Measurements from ENCODE around the gene C4orf50.

Gene C4orf50

GRCh38 chr4:5900844-5901243 is 117.4 kb downstream of the C4orf50 start:
- Histone ChIP-seq H3K9me3 (ENCODE audit: insufficient read depth, low read depth, low read length) (no peaks in the 10 kb centered on the region; the same call in 1 of the 2 replicates), H3K4me1 (ENCODE audit: insufficient read depth, low read length) (peaks cover 20% of the 10 kb centered on the region), H3K9ac (ENCODE audit: low read depth, low read length) (no peak overlapping the region), H3K36me3 (ENCODE audit: insufficient read depth, low read depth, low read length) (no peaks in the 10 kb centered on the region), H3K27ac (ENCODE audit: low read length) (no peak overlapping the region), H3K27me3 (ENCODE audit: insufficient read depth, low read length) (peaks cover 94% of the 10 kb centered on the region), H3K4me3 (ENCODE audit: low read length) (no peak overlapping the region)

- H3K9me3 ChIP-seq (ENCODE audit: insufficient read depth, low read depth, low read length) = no peaks in the 10 kb centered on the region; the same call in 1 of the 2 replicates
- peaks cover 96% of the 10 kb centered on the region for H3K27me3 ChIP-seq (ENCODE audit: insufficient read depth, low read length)
- no peaks in the 10 kb centered on the region for H3K36me3 ChIP-seq (ENCODE audit: insufficient read depth, low read depth, low read length)
- no peak overlapping the region for H3K4me3 ChIP-seq (ENCODE audit: low read length)
- no peak overlapping the region for H3K27ac ChIP-seq (ENCODE audit: low read length)
- no peak overlapping the region for H3K9ac ChIP-seq (ENCODE audit: low read depth, low read length)
- peaks cover 13% of the 10 kb centered on the region for H3K4me1 ChIP-seq (ENCODE audit: insufficient read depth, low read length)
Observed at GRCh38 chr4:5899881-5900280, 118.3 kb downstream of the C4orf50 start.

GRCh38 chr4:5899396-5899795 is 118.8 kb downstream of the C4orf50 start:
- Histone ChIP-seq H3K27me3 (ENCODE audit: insufficient read depth, low read length) (peaks cover 96% of the 10 kb centered on the region), H3K27ac (ENCODE audit: low read length) (no peak overlapping the region), H3K36me3 (ENCODE audit: insufficient read depth, low read depth, low read length) (no peaks in the 10 kb centered on the region), H3K4me3 (ENCODE audit: low read length) (no peak overlapping the region), H3K9me3 (ENCODE audit: insufficient read depth, low read depth, low read length) (no peaks in the 10 kb centered on the region; the same call in 1 of the 2 replicates), H3K9ac (ENCODE audit: low read depth, low read length) (no peak overlapping the region), H3K4me1 (ENCODE audit: insufficient read depth, low read length) (peaks cover 9% of the 10 kb centered on the region; the same call in 1 of the 2 replicates)

DNA sequence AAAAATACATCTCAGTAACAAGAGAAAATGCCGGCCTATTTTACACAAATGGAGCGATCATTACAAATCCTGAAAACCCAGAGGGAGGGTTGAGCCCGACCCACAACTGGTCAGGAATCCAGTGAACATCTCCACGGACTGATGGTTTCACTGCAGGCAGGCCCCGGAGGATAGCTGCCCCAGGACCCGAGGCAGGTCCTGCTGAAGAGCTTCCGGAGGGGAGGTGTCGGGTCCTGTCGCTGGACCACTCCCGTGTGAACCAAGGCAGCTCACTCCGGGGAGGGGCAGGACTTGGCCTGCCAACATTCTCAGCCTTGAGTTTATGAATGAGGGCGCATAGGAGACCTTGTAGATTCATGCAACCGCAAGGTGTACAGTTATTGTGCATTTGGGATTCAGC is 120.6 kb downstream of the C4orf50 start:
- Histone ChIP-seq H3K27me3 (ENCODE audit: insufficient read depth, low read length) (peaks cover 95% of the 10 kb centered on the region), H3K4me1 (ENCODE audit: insufficient read depth, low read length) (peaks cover 8% of the 10 kb centered on the region; the same call in 1 of the 2 replicates), H3K27ac (ENCODE audit: low read length) (no peak overlapping the region)

DNA sequence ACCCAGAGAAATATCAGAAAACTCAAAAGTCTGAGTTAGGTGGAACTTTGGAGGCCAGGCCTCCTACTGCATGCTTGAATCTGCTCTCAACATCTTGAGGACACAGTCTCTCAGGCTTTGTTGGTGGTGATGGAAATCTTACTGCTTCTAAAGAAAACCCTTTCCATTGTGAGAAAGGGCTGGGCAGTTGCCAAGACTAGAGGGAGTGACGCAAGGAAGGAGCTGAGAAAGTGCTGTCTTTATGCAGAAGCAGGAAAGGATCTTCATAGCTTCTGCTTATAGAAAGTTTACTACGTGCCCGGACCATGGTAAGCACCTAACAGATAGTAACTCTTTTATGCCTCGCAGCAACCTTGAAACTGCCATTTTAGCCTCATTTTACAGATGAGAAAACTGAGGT is 122.9 kb downstream of the C4orf50 start:
- Histone ChIP-seq H3K9ac (ENCODE audit: low read depth, low read length) (no peak overlapping the region), H3K36me3 (ENCODE audit: insufficient read depth, low read depth, low read length) (no peaks in the 10 kb centered on the region), H3K4me1 (ENCODE audit: insufficient read depth, low read length) (peaks cover 7% of the 10 kb centered on the region; the same call in 1 of the 2 replicates), H3K27ac (ENCODE audit: low read length) (no peak overlapping the region), H3K4me3 (ENCODE audit: low read length) (no peak overlapping the region), H3K27me3 (ENCODE audit: insufficient read depth, low read length) (peaks cover 98% of the 10 kb centered on the region), H3K9me3 (ENCODE audit: insufficient read depth, low read depth, low read length) (no peaks in the 10 kb centered on the region; the same call in 1 of the 2 replicates)

More for the DNA sequence above, 120.6 kb downstream of the C4orf50 start:
- Histone ChIP-seq H3K36me3 (ENCODE audit: insufficient read depth, low read depth, low read length) (no peaks in the 10 kb centered on the region), H3K4me3 (ENCODE audit: low read length) (no peak overlapping the region), H3K9me3 (ENCODE audit: insufficient read depth, low read depth, low read length) (no peaks in the 10 kb centered on the region; the same call in 1 of the 2 replicates), H3K9ac (ENCODE audit: low read depth, low read length) (no peak overlapping the region)

DNA sequence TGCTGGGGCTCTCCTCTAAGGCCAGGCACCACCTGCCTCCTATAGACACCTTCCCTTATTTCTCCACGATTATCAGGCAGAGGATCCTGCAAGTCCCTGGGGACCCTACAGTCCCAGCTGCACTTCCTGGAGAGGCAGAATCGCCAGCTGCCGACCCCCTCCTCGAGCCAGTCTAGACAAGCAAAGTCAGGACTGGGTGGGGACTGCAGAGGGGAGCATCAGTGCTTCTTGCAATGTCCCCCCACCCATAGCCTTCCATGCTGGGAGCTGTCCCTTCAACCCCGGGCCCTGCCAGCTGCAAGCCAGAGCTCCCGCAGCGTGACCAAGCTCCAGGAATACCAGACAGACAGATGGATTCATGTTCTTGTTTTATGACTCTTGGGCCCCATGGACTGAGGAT is 124.0 kb downstream of the C4orf50 start:
- peaks cover 14% of the 10 kb centered on the region; the same call in 1 of the 2 replicates for H3K4me1 ChIP-seq (ENCODE audit: insufficient read depth, low read length)
- H3K27me3 ChIP-seq (ENCODE audit: insufficient read depth, low read length) = peaks cover 97% of the 10 kb centered on the region
- H3K36me3 ChIP-seq (ENCODE audit: insufficient read depth, low read depth, low read length) = no peaks in the 10 kb centered on the region
- no peak overlapping the region for H3K9ac ChIP-seq (ENCODE audit: low read depth, low read length)
- no peak overlapping the region for H3K27ac ChIP-seq (ENCODE audit: low read length)
- no peaks in the 10 kb centered on the region; the same call in 1 of the 2 replicates for H3K9me3 ChIP-seq (ENCODE audit: insufficient read depth, low read depth, low read length)
- no peak overlapping the region for H3K4me3 ChIP-seq (ENCODE audit: low read length)

DNA sequence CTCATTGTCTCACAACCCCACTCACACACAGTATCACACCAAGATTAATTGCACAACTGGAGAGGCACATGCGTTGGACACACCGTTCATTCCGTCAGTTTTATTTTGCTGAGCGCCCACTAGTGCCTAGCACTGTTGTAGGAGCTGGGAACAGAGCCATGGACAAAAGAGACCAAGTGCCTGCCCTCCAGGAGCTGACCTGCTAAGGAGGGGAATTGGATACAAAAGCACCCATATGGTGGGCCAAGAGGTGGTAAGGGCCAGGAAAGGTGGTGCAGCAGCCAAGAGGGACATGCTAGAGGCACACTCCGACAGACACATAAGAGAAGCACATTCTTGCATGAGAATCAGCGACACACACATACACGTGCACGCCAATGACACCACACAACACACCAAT is 124.6 kb downstream of the C4orf50 start:
- Histone ChIP-seq H3K9me3 (ENCODE audit: insufficient read depth, low read depth, low read length) (no peaks in the 10 kb centered on the region; the same call in 1 of the 2 replicates), H3K36me3 (ENCODE audit: insufficient read depth, low read depth, low read length) (no peaks in the 10 kb centered on the region), H3K4me3 (ENCODE audit: low read length) (peak overlapping the region; percentile 67), H3K27ac (ENCODE audit: low read length) (no peak overlapping the region), H3K4me1 (ENCODE audit: insufficient read depth, low read length) (peaks cover 19% of the 10 kb centered on the region; the same call in 1 of the 2 replicates), H3K27me3 (ENCODE audit: insufficient read depth, low read length) (peaks cover 97% of the 10 kb centered on the region), H3K9ac (ENCODE audit: low read depth, low read length) (no peak overlapping the region)

GRCh38 chr4:5893004-5893580 is 125.1 kb downstream of the C4orf50 start, which contains the start of gene CRMP1:
Gene CRMP1, minus strand, starts transcription at chr4:5893086. Its CDS starts 117 bp downstream, at chr4:5892969.
- H3K27ac ChIP-seq (ENCODE audit: low read length) = no peak within 1 kb of the TSS
- H3K9ac ChIP-seq (ENCODE audit: low read depth, low read length) = no peak within 1 kb of the TSS
- H3K9me3 ChIP-seq (ENCODE audit: insufficient read depth, low read depth, low read length) = no peaks in the 10 kb centered on the region; the same call in 1 of the 2 replicates
- no peaks in the 10 kb centered on the region for H3K36me3 ChIP-seq (ENCODE audit: insufficient read depth, low read depth, low read length)
- H3K4me3 ChIP-seq (ENCODE audit: low read length) = peak within 1 kb of the TSS; percentile 67
- peaks cover 19% of the 10 kb centered on the region; the same call in 1 of the 2 replicates for H3K4me1 ChIP-seq (ENCODE audit: insufficient read depth, low read length)
- peaks cover 92% of the 10 kb centered on the region for H3K27me3 ChIP-seq (ENCODE audit: insufficient read depth, low read length)

- Histone ChIP-seq H3K9ac (ENCODE audit: low read depth, low read length) (no peak overlapping the region), H3K27ac (ENCODE audit: low read length) (no peak overlapping the region), H3K4me1 (ENCODE audit: insufficient read depth, low read length) (peaks cover 19% of the 10 kb centered on the region; the same call in 1 of the 2 replicates), H3K36me3 (ENCODE audit: insufficient read depth, low read depth, low read length) (no peaks in the 10 kb centered on the region), H3K4me3 (ENCODE audit: low read length) (peak overlapping the region; percentile 41; the same call in 1 of the 2 replicates), H3K27me3 (ENCODE audit: insufficient read depth, low read length) (peaks cover 86% of the 10 kb centered on the region), H3K9me3 (ENCODE audit: insufficient read depth, low read depth, low read length) (no peaks in the 10 kb centered on the region; the same call in 1 of the 2 replicates)
Observed at GRCh38 chr4:5892323-5893003, 125.8 kb downstream of the C4orf50 start.

GRCh38 chr4:5891563-5892322 is 126.5 kb downstream of the C4orf50 start:
- peaks cover 78% of the 10 kb centered on the region for H3K27me3 ChIP-seq (ENCODE audit: insufficient read depth, low read length)
- H3K9ac ChIP-seq (ENCODE audit: low read depth, low read length) = no peak overlapping the region
- H3K4me1 ChIP-seq (ENCODE audit: insufficient read depth, low read length) = peaks cover 22% of the 10 kb centered on the region; the same call in 1 of the 2 replicates
- peak overlapping the region; percentile 41; the same call in 1 of the 2 replicates for H3K4me3 ChIP-seq (ENCODE audit: low read length)
- H3K27ac ChIP-seq (ENCODE audit: low read length) = no peak overlapping the region
- H3K36me3 ChIP-seq (ENCODE audit: insufficient read depth, low read depth, low read length) = no peaks in the 10 kb centered on the region
- H3K9me3 ChIP-seq (ENCODE audit: insufficient read depth, low read depth, low read length) = no peaks in the 10 kb centered on the region

- peak overlapping the region; percentile 76 for H3K4me3 ChIP-seq (ENCODE audit: low read length)
- H3K27ac ChIP-seq (ENCODE audit: low read length) = no peak overlapping the region
- H3K4me1 ChIP-seq (ENCODE audit: insufficient read depth, low read length) = peaks cover 17% of the 10 kb centered on the region; the same call in 1 of the 2 replicates
- H3K27me3 ChIP-seq (ENCODE audit: insufficient read depth, low read length) = peaks cover 63% of the 10 kb centered on the region
- H3K9me3 ChIP-seq (ENCODE audit: insufficient read depth, low read depth, low read length) = no peaks in the 10 kb centered on the region
- H3K36me3 ChIP-seq (ENCODE audit: insufficient read depth, low read depth, low read length) = no peaks in the 10 kb centered on the region
- H3K9ac ChIP-seq (ENCODE audit: low read depth, low read length) = peak overlapping the region; percentile 3; the same call in 1 of the 2 replicates
Observed at GRCh38 chr4:5890063-5890727, 128.0 kb downstream of the C4orf50 start.

Measured in iPS-20b (cell line).